Tibial artery (tissue), 4 donors: ENCODE data around the gene PIK3R2.
A peak's percentile ranks its signal among the peaks of the same experiment; 100 is the strongest.

ENCODE experiments used
- DNase-seq, 2 donors: peaks; one replicate each; pipeline ENCODE4 v3.0.0-alpha.2; 2019
- H3K27ac ChIP-seq, 2 donors: fragments of 200-600 bp; sonication (generic) in 1 of 2; 1 replicate in 1 of 2; 2 replicates in 1 of 2; pipeline ENCODE4 v1.5.1; 2018 to 2019; ENCODE audit warnings: mild to moderate bottlenecking in 1 of 2
- H3K27me3 ChIP-seq, 2 donors: fragments of 200-600 bp; sonication (generic) in 1 of 2; one replicate each; pipeline versions ENCODE4 v1.5.1 to v1.6.0; 2016 to 2019
- H3K36me3 ChIP-seq, 3 donors: fragments of 200-600 bp; sonication (generic) in 2 of 3; one replicate each; pipeline ENCODE4 v1.5.1; 2016 to 2019; ENCODE audit warnings: mild to moderate bottlenecking in 2 of 3
- H3K4me1 ChIP-seq, 4 donors: fragments of 200-600 bp; sonication (generic) in 2 of 4; 1 replicate in 3 of 4; 2 replicates in 1 of 4; pipeline ENCODE4 v1.5.1; 2016 to 2019
- H3K4me3 ChIP-seq, 2 donors: fragments of 200-600 bp; sonication (generic) in 1 of 2; 1 replicate in 1 of 2; 2 replicates in 1 of 2; pipeline ENCODE4 v1.5.1; 2018 to 2019; ENCODE audit warnings: mild to moderate bottlenecking in 2 of 2
- H3K9me3 ChIP-seq, 3 donors: fragments of 200-600 bp; sonication (generic) in 1 of 3; one replicate each; pipeline ENCODE4 v1.5.1; 2016 to 2019
- CTCF ChIP-seq, 2 experiments: fragments of 200-600 bp in 1 of 2; fragments of 450-650 bp in 1 of 2; IDR thresholded peaks; one replicate each; pipeline ENCODE4 v1.5.1; 2017 to 2019; ENCODE audit warnings: antibody characterized with exemption in 2 of 2, mild to moderate bottlenecking in 1 of 2, moderate library complexity in 1 of 2
- intact Hi-C: fragments of 100-400 bp; cut with DNase I; formaldehyde crosslinking; loops from one replicate; pipeline ENCODE4 v1.15.0; 2023; ENCODE audit warnings: low total_unique reads

The PIK3R2 gene

GRCh38 chr19:18150776-18151624 is 2.0 kb upstream of the PIK3R2 start:
- Histone ChIP-seq H3K4me3 (no peak overlapping the region), H3K9me3 (no peaks in the 10 kb centered on the region), H3K27ac (peak overlapping the region; percentile 95 to 98), H3K36me3 (peaks cover 11 to 41% (median 27%) of the 10 kb centered on the region in 3 donors), H3K27me3 (no peaks in the 10 kb centered on the region), H3K4me1 (peaks cover 0 to 29% (median 23%) of the 10 kb centered on the region in 4 donors)
- intact Hi-C loops, result loop anchor here (5.0 kb wide), 1 partner anchor 34 kb away; no protein-coding TSS in a partner anchor
- no peak for DNase-seq
- TF ChIP-seq CTCF (IDR thresholded peaks at IDR 0.05), result no peak

GRCh38 chr19:18152442-18152816 is 534 bp upstream of the PIK3R2 start:
- Histone ChIP-seq H3K4me1 (peaks cover 7 to 43% (median 37%) of the 10 kb centered on the region in 4 donors), H3K9me3 (no peaks in the 10 kb centered on the region), H3K4me3 (peak overlapping the region; percentile 76 to 98), H3K27me3 (no peaks in the 10 kb centered on the region), H3K36me3 (peaks cover 6 to 32% (median 21%) of the 10 kb centered on the region in 3 donors), H3K27ac (peak overlapping the region; percentile 95 to 98)
- peak; percentile 48 to 65 for TF ChIP-seq CTCF (IDR thresholded peaks at IDR 0.05)
- DNase-seq, result peak; percentile 98
- intact Hi-C loops, result loop anchor here (5.0 kb wide), 1 partner anchor 35 kb away; no protein-coding TSS in a partner anchor

- TF ChIP-seq CTCF (IDR thresholded peaks at IDR 0.05), result no peak
Observed at GRCh38 chr19:18153556-18154134, 682 bp downstream of the PIK3R2 start.

GRCh38 chr19:18155095-18156087 is 2.4 kb downstream of the PIK3R2 start:
- TF ChIP-seq CTCF (IDR thresholded peaks at IDR 0.05), result no peak
- Histone ChIP-seq H3K4me1 (peaks cover 7 to 51% (median 40%) of the 10 kb centered on the region in 4 donors), H3K9me3 (no peaks in the 10 kb centered on the region), H3K36me3 (peaks cover 5 to 8% (median 8%) of the 10 kb centered on the region in 3 donors), H3K4me3 (no peak overlapping the region), H3K27me3 (no peaks in the 10 kb centered on the region), H3K27ac (peak overlapping the region; percentile 64 to 76)
- DNase-seq, result no peak
- intact Hi-C loops, result no loop called here

More at GRCh38 chr19:18153556-18154134, 682 bp downstream of the PIK3R2 start:
- H3K27me3 ChIP-seq, result no peaks in the 10 kb centered on the region
- peak overlapping the region; percentile 95 to 98 for H3K27ac ChIP-seq
- H3K4me1 ChIP-seq, result peaks cover 7 to 48% (median 40%) of the 10 kb centered on the region in 4 donors
- peak overlapping the region; percentile 76 to 98 for H3K4me3 ChIP-seq
- H3K36me3 ChIP-seq, result peaks cover 5 to 20% (median 11%) of the 10 kb centered on the region in 3 donors
- intact Hi-C loops, result loop anchor here (5.0 kb wide), 1 partner anchor 36 kb away; no protein-coding TSS in a partner anchor
- H3K9me3 ChIP-seq, result no peaks in the 10 kb centered on the region
- no peak for DNase-seq

- Histone ChIP-seq H3K36me3 (peaks cover 5 to 8% (median 8%) of the 10 kb centered on the region in 3 donors), H3K27ac (peak overlapping the region; percentile 64 to 76), H3K4me3 (no peak overlapping the region), H3K9me3 (no peaks in the 10 kb centered on the region), H3K4me1 (peaks cover 7 to 57% (median 44%) of the 10 kb centered on the region in 4 donors), H3K27me3 (no peaks in the 10 kb centered on the region)
- DNase-seq, result no peak
- intact Hi-C loops, result no loop called here
- TF ChIP-seq CTCF (IDR thresholded peaks at IDR 0.05), result no peak
Observed at GRCh38 chr19:18156268-18156667, 3.3 kb downstream of the PIK3R2 start.
